KOPT-K1 (cell line): ENCODE data around the gene FUZ.

Experiments used
- H3K27ac ChIP-seq: fragments of 200-600 bp; sonication (generic); 2 replicates; pipeline ENCODE4 v1.5.1; 2016; ENCODE audit warnings: antibody characterized with exemption, mild to moderate bottlenecking, low read depth, low read length; ENCODE audit not compliant: poor library complexity, severe bottlenecking
- H3K36me3 ChIP-seq: fragments of 200-600 bp; sonication (generic); 2 replicates; pipeline ENCODE4 v1.5.1; 2017; ENCODE audit warnings: antibody characterized with exemption, mild to moderate bottlenecking, low read length, moderate library complexity; ENCODE audit not compliant: insufficient read depth
- H3K9me3 ChIP-seq: fragments of 200-600 bp; sonication (generic); 2 replicates; pipeline ENCODE4 v1.5.1; 2017; ENCODE audit warnings: antibody characterized with exemption, low read length, mild to moderate bottlenecking; ENCODE audit not compliant: insufficient read depth, poor library complexity, severe bottlenecking

Gene FUZ

GRCh38 chr19:49793561-49793840 is 19.6 kb downstream of the FUZ start:
- H3K9me3 ChIP-seq, result no peaks in the 10 kb centered on the region
- H3K27ac ChIP-seq, result no peak overlapping the region
- peaks cover 96% of the 10 kb centered on the region for H3K36me3 ChIP-seq

- Histone ChIP-seq H3K27ac (no peak overlapping the region), H3K9me3 (no peaks in the 10 kb centered on the region), H3K36me3 (peaks cover 96% of the 10 kb centered on the region)
Observed at GRCh38 chr19:49792829-49793560, 20.1 kb downstream of the FUZ start.

DNA sequence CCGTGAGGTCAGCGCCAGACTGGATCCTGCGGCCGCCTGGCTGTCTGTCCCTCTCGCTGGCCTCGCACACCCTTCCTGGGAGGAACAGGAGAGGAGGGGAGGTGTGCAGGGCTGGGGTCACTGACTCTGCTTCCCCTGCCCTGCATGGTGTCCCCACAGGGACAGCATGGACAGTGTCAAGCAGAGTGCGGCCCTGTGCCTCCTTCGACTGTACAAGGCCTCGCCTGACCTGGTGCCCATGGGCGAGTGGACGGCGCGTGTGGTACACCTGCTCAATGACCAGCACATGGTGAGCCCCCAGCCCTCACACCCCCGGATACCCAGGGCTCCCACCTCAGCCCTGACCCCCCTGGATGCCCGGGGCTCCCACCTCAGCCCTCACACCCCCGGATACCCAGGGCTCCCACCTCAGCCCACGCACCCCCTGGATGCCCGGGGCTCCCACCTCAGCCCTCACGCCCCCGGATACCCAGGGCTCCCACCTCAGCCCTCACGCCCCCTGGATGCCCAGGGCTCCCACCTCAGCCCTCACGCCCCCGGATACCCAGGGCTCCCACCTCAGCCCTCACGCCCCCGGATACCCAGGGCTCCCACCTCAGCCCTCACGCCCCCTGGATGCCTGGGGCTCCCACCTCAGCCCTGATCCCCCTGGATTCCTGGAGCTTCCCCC is 21.2 kb downstream of the FUZ start:
- peaks cover 93% of the 10 kb centered on the region for H3K36me3 ChIP-seq
- H3K9me3 ChIP-seq, result no peaks in the 10 kb centered on the region
- no peak overlapping the region for H3K27ac ChIP-seq

DNA sequence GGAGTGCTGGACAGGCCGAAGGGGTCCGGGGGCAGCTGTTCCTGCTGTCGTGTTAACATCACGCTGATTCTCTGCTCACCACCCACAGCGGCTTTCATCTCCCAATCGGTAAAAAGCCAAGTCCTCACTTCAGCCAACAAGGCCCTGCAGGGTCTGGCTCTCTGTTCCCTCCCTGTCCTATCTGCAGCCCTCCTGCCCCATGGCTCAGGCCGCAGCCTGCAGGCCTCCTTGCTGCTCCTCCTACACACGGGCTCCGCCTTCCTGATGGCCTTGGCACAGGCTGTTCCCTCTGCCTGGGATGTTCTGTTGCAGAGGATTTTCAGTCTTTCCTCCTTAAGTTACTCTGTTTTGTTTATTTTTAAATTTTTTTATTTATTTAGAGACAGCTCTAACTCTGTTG is 22.2 kb downstream of the FUZ start:
- Histone ChIP-seq H3K27ac (no peak overlapping the region), H3K9me3 (no peaks in the 10 kb centered on the region), H3K36me3 (peaks cover 89% of the 10 kb centered on the region)

- Histone ChIP-seq H3K9me3 (no peaks in the 10 kb centered on the region), H3K27ac (no peak overlapping the region), H3K36me3 (peaks cover 88% of the 10 kb centered on the region)
Observed at GRCh38 chr19:49788857-49789256, 24.2 kb downstream of the FUZ start.

DNA sequence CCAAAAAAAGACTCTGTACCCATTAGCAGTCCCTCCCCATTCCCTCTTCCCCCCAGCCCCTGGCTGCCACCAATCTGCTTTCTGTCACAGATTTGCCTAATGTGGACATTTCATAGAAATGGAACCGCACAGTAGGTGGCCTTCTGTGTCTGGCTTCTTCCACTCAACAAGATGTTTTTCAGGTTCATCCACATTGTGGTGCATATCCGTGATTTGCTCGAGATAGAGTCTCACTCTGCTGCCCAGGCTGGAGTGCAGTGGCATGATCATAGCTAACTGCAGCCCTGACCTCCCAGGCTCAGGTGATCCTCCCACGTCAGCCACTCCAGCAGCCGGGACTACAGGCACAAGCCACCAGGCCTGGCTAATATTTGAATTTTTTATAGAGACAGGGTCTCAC is 25.3 kb downstream of the FUZ start:
- H3K36me3 ChIP-seq, result peaks cover 89% of the 10 kb centered on the region
- no peaks in the 10 kb centered on the region for H3K9me3 ChIP-seq
- no peak overlapping the region for H3K27ac ChIP-seq

DNA sequence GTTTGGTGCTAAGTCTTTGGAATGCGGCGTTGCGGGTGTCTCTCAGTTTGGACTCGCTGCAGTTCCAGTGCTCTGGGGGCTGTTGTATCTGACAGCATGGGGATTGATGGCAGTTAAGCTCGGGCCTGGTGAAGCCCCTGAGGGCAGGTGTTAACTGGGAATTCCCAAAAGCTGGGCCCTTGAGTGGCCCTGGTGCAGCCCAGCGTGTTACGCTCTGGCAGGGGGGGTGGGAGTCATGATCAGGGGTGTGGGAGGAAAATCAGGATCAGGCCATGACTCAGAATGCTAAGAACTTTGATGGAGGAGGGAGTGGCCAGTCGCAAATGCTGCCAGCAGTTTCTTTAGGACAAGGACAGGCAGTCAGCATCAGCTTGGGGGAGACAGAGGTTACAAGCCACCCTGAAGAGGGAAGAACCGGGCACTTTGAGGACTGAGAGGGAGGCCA is 26.7 kb downstream of the FUZ start:
- Histone ChIP-seq H3K9me3 (no peaks in the 10 kb centered on the region), H3K36me3 (peaks cover 86% of the 10 kb centered on the region), H3K27ac (no peak overlapping the region)

DNA sequence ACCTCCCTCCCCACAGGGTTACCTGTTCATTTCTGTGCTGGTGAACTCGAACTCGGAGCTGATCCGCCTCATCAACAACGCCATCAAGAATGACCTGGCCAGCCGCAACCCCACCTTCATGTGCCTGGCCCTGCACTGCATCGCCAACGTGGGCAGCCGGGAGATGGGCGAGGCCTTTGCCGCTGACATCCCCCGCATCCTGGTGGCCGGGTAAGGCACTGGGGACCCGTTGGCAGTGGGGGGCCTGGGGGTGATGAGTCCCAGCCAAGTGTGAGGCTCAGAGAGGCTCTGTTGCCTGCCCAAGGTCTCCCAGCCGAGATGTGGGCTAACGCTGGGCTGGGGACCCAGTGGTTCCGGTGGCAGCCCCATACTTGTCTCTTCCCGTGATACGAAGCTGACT is 30.6 kb downstream of the FUZ start:
- Histone ChIP-seq H3K27ac (no peak overlapping the region), H3K36me3 (peaks cover 51% of the 10 kb centered on the region), H3K9me3 (no peaks in the 10 kb centered on the region)

DNA sequence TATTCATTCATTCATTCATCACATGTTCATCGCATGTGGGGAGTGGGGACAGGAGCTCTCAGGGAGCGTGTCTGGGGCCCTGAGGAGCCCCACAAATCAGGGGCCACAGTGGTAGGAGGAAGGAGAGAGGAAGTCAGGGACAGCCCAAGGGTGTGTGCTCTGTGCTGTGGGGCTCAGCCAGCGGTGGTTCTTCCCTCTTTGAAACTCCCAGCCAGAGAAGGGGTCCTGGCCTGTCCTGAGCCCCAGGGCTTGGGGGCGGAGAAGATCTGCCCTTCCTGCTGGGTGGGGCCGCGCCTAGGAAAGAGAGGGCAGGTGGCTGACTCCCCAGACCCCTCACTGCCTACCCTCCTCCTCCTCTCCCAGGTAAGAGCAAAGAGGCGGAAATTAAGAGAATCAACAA is 31.7 kb downstream of the FUZ start:
- no peak overlapping the region for H3K27ac ChIP-seq
- no peaks in the 10 kb centered on the region for H3K9me3 ChIP-seq
- H3K36me3 ChIP-seq, result peaks cover 47% of the 10 kb centered on the region

GRCh38 chr19:49780861-49781260 is 32.2 kb downstream of the FUZ start:
- no peaks in the 10 kb centered on the region for H3K9me3 ChIP-seq
- peaks cover 42% of the 10 kb centered on the region for H3K36me3 ChIP-seq
- no peak overlapping the region for H3K27ac ChIP-seq

- H3K27ac ChIP-seq, result no peak overlapping the region
- peaks cover 33% of the 10 kb centered on the region for H3K36me3 ChIP-seq
- H3K9me3 ChIP-seq, result no peaks in the 10 kb centered on the region
Observed at GRCh38 chr19:49779731-49780555, 33.1 kb downstream of the FUZ start.

DNA sequence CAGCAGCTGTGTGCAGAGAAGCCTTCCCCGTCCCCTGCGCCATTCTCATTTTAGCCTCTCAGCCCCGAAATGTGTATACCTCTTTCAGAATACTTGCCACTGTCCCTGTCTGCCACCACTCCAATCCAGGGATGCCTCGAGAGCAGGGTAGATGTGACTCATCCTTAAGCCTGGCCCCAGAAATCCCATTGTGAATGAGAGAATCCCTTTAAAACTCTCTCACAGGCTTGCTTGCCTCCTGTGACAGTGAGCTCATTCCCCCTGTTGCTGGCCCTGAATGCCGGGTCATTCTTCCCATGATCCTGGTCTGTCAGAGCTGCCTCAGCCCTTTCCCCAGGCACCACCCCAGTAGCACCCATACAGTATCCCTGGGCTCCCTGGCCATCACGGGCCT is 36.7 kb downstream of the FUZ start:
- Histone ChIP-seq H3K36me3 (peaks cover 5% of the 10 kb centered on the region; the same call in 1 of the 2 replicates), H3K9me3 (no peaks in the 10 kb centered on the region), H3K27ac (no peak overlapping the region)

GRCh38 chr19:49775742-49776370 is 37.2 kb downstream of the FUZ start:
- no peaks in the 10 kb centered on the region for H3K9me3 ChIP-seq
- H3K27ac ChIP-seq, result no peak overlapping the region
- peaks cover 5% of the 10 kb centered on the region; the same call in 1 of the 2 replicates for H3K36me3 ChIP-seq

DNA sequence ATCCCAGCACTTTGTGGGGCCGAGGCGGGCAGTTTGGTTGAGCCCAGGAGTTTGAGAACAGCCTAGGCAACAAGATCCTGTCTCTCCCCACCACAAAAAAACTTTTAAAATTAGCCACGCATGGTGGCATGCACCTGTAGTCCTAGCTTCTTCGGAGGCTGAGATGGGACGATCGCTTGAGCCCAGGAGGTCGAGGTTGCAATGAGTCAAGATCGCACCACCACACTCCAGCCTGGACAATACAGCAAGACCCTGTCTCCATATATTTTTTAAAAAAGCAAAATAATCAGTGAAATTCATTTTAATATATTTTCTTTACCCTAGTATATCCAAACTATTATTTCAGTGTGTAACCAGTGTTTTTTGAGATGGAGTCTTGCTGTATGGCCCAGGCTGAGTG is 38.1 kb downstream of the FUZ start:
- Histone ChIP-seq H3K9me3 (no peaks in the 10 kb centered on the region), H3K27ac (no peak overlapping the region), H3K36me3 (no peaks in the 10 kb centered on the region; the same call in 1 of the 2 replicates)
